Suprapubic skin (tissue), 4 donors: ENCODE data around the gene UBL3. TPM values are rescaled to one million over a fixed set of nuclear protein-coding genes. Genes with fewer than 3 reads are reported as not detected.

Source experiments
- DNase-seq, 2 donors: peaks; one replicate each; pipeline ENCODE4 v3.0.0-alpha.2; 2019; ENCODE audit warnings: low spot score in 2 of 2
- H3K27ac ChIP-seq: fragments of 200-600 bp; sonication (generic); one replicate; pipeline ENCODE4 v1.5.1; 2019
- H3K27me3 ChIP-seq: fragments of 200-600 bp; sonication (generic); one replicate; pipeline ENCODE4 v1.5.1; 2019
- H3K36me3 ChIP-seq: fragments of 200-600 bp; sonication (generic); one replicate; pipeline ENCODE4 v1.5.1; 2019
- H3K4me1 ChIP-seq: fragments of 200-600 bp; sonication (generic); one replicate; pipeline ENCODE4 v1.5.1; 2019
- H3K4me3 ChIP-seq: fragments of 200-600 bp; sonication (generic); one replicate; pipeline ENCODE4 v1.5.1; 2019; ENCODE audit warnings: mild to moderate bottlenecking
- H3K9me3 ChIP-seq: fragments of 200-600 bp; sonication (generic); one replicate; pipeline ENCODE4 v1.5.1; 2019
- CTCF ChIP-seq, 2 donors: fragments of 200-600 bp in 1 of 2; fragments of 450-650 bp in 1 of 2; sonication (generic) in 1 of 2; IDR thresholded peaks; one replicate each; pipeline ENCODE4 v1.5.1; 2016 to 2019; ENCODE audit warnings: antibody characterized with exemption in 2 of 2, mild to moderate bottlenecking in 1 of 2, moderate library complexity in 1 of 2
- EP300 ChIP-seq: sonication (generic); formaldehyde crosslinking; IDR thresholded peaks from one replicate; pipeline ENCODE4 v1.6.1; 2017; ENCODE audit warnings: antibody characterized with exemption
- POLR2A ChIP-seq, 2 donors: fragments of 450-650 bp; IDR thresholded peaks; one replicate each; pipeline ENCODE4 v1.6.1; 2017; ENCODE audit warnings: antibody characterized with exemption in 2 of 2, mild to moderate bottlenecking in 2 of 2, moderate library complexity in 2 of 2
- POLR2AphosphoS5 ChIP-seq, 3 donors: sonication (generic); formaldehyde crosslinking; IDR thresholded peaks; one replicate each; pipeline ENCODE4 v1.6.1; 2017; ENCODE audit warnings: antibody characterized with exemption in 3 of 3
- WGBS: methylation state at CpG from one replicate; pipeline ENCODE4 v1.1.5; 2018; 5-methylcytosine and 5-hydroxymethylcytosine counted together
- total RNA-seq, 4 donors: library from RNA; depleted of rRNA; stranded (reverse); fragments of >200 nt; gene quantifications; one replicate each; pipeline ENCODE4 v1.1.0, GENCODE V29; 2016

Gene UBL3
- total RNA-seq, 4 donors from 2014 or later: 37.7 to 66.2 (median 48.5) TPM

DNA sequence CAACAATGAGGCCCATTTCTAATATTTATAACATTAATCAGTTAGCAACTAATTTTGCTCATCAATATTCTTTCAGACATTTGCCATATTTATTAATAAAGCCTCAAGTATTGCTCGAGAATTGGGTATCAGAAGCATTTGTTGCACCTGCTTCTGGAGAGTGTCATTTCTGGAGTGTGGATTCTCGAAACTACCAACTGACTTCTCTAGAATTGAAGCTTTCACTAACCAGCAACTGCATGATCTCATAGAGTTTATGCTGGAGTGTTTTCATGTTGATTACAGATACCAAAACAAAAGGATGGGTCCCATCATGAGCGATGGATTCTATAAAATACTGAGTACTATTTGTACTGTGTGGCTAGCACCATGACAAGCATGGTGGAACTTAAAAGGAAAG, 133.9 kb downstream of the UBL3 start:
- WGBS: 90% methylated on average over 3 of the region's 3 CpGs

More for the DNA sequence above, 133.9 kb downstream of the UBL3 start:
- Histone ChIP-seq H3K36me3 (no peaks in the 10 kb centered on the region), H3K9me3 (no peaks in the 10 kb centered on the region), H3K4me3 (no peak overlapping the region), H3K4me1 (no peaks in the 10 kb centered on the region), H3K27me3 (no peaks in the 10 kb centered on the region), H3K27ac (no peak overlapping the region)
- TF ChIP-seq POLR2AphosphoS5 (IDR thresholded peaks at IDR 0.05) (no peak), EP300 (no peak), CTCF (IDR thresholded peaks at IDR 0.05) (no peak), POLR2A (IDR thresholded peaks at IDR 0.05) (no peak)
- no peak for DNase-seq
